Loucy (cell line): Measurements from ENCODE around the gene SLC6A9.

Source experiments
- H2AFZ ChIP-seq: fragments of 200-600 bp; sonication (generic); 2 replicates; pipeline ENCODE4 v1.6.0; 2016; ENCODE audit warnings: antibody characterized with exemption, mild to moderate bottlenecking, low read length, moderate library complexity
- H3F3A ChIP-seq: fragments of 200-600 bp; 2 replicates; pipeline ENCODE4 v1.6.0; 2016; ENCODE audit warnings: antibody characterized with exemption, low read depth, mild to moderate bottlenecking
- H3K27me3 ChIP-seq: fragments of 200-600 bp; sonication (generic); 2 replicates; pipeline ENCODE4 v1.6.1; 2014; ENCODE audit warnings: low read length, mild to moderate bottlenecking; ENCODE audit not compliant: insufficient read depth, poor library complexity, severe bottlenecking
- H3K36me3 ChIP-seq: fragments of 200-600 bp; sonication (generic); 2 replicates; pipeline ENCODE4 v1.6.1; 2016; ENCODE audit warnings: low read length; ENCODE audit not compliant: insufficient read depth
- H3K4me1 ChIP-seq: fragments of 200-600 bp; sonication (generic); 2 replicates; pipeline ENCODE4 v1.5.1; 2014; ENCODE audit warnings: low read length, mild to moderate bottlenecking; ENCODE audit not compliant: insufficient read depth, poor library complexity, severe bottlenecking
- H3K4me2 ChIP-seq: fragments of 200-600 bp; sonication (generic); 2 replicates; pipeline ENCODE4 v1.6.0; 2014; ENCODE audit warnings: antibody characterized with exemption, low read length, low read depth, mild to moderate bottlenecking; ENCODE audit not compliant: poor library complexity, severe bottlenecking
- H3K4me3 ChIP-seq: fragments of 200-600 bp; sonication (generic); 2 replicates; pipeline ENCODE4 v1.5.1; 2014; ENCODE audit warnings: low read length, mild to moderate bottlenecking, mixed read lengths; ENCODE audit not compliant: poor library complexity, severe bottlenecking
- H3K79me2 ChIP-seq: fragments of 200-600 bp; sonication (generic); 2 replicates; pipeline ENCODE4 v1.6.1; 2014; ENCODE audit warnings: low read length; ENCODE audit not compliant: insufficient read depth
- H3K9ac ChIP-seq: fragments of 200-600 bp; sonication (generic); 2 replicates; pipeline ENCODE4 v1.6.0; 2014; ENCODE audit warnings: mild to moderate bottlenecking, low read depth, low read length, moderate library complexity; ENCODE audit not compliant: poor library complexity, severe bottlenecking
- H3K9me2 ChIP-seq: fragments of 200-600 bp; sonication (generic); replicated peaks from 2 replicates; pipeline ENCODE4 v1.6.1; 2016; ENCODE audit warnings: low read depth, low read length, mixed read lengths
- H3K9me3 ChIP-seq: fragments of 200-600 bp; sonication (generic); 2 replicates; pipeline ENCODE4 v1.6.1; 2014; ENCODE audit warnings: mild to moderate bottlenecking, antibody characterized with exemption, low read length, low read depth; ENCODE audit not compliant: insufficient read depth
- H4K20me1 ChIP-seq: fragments of 200-600 bp; sonication (generic); 2 replicates; pipeline ENCODE4 v1.6.0; 2014; ENCODE audit warnings: antibody characterized with exemption, low read length, mild to moderate bottlenecking; ENCODE audit not compliant: insufficient read depth, poor library complexity, severe bottlenecking
- EZH2phosphoT487 ChIP-seq: fragments of 200-600 bp; IDR thresholded peaks from 2 replicates; pipeline ENCODE4 v1.6.1; 2018; ENCODE audit warnings: antibody characterized with exemption, mild to moderate bottlenecking, moderate library complexity, borderline replicate concordance
- TF ChIP-seq, protein P1 (sequence below): fragments of 200-600 bp; sonication (generic); conservative IDR thresholded peaks from 2 replicates; pipeline ENCODE4 v1.5.1; 2014; ENCODE audit warnings: mild to moderate bottlenecking, antibody characterized with exemption, low read length

Gene SLC6A9

GRCh38 chr1:44013949-44014348, 17.3 kb downstream of the SLC6A9 start:
- Histone ChIP-seq H3K4me1 (no peaks in the 10 kb centered on the region), H3K27me3 (no peaks in the 10 kb centered on the region), H3K9me3 (no peaks in the 10 kb centered on the region), H3K4me2 (no peak overlapping the region), H3K9ac (no peak overlapping the region), H3K79me2 (no peaks in the 10 kb centered on the region), H3K36me3 (no peaks in the 10 kb centered on the region), H3K9me2 (no peaks in the 10 kb centered on the region), H3K4me3 (no peak overlapping the region), H2AFZ (no peak overlapping the region), H3F3A (no peaks in the 10 kb centered on the region), H4K20me1 (no peaks in the 10 kb centered on the region)
- TF ChIP-seq EZH2phosphoT487 = no peak
- TF ChIP-seq, protein P1, sequence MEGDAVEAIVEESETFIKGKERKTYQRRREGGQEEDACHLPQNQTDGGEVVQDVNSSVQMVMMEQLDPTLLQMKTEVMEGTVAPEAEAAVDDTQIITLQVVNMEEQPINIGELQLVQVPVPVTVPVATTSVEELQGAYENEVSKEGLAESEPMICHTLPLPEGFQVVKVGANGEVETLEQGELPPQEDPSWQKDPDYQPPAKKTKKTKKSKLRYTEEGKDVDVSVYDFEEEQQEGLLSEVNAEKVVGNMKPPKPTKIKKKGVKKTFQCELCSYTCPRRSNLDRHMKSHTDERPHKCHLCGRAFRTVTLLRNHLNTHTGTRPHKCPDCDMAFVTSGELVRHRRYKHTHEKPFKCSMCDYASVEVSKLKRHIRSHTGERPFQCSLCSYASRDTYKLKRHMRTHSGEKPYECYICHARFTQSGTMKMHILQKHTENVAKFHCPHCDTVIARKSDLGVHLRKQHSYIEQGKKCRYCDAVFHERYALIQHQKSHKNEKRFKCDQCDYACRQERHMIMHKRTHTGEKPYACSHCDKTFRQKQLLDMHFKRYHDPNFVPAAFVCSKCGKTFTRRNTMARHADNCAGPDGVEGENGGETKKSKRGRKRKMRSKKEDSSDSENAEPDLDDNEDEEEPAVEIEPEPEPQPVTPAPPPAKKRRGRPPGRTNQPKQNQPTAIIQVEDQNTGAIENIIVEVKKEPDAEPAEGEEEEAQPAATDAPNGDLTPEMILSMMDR = no peak

GRCh38 chr1:44012941-44013609, 18.2 kb downstream of the SLC6A9 start:
- Histone ChIP-seq H3K9me3 (no peaks in the 10 kb centered on the region), H3K4me2 (no peak overlapping the region), H3K4me1 (no peaks in the 10 kb centered on the region), H3K9me2 (no peaks in the 10 kb centered on the region), H3K27me3 (no peaks in the 10 kb centered on the region), H3K79me2 (no peaks in the 10 kb centered on the region), H3K9ac (no peak overlapping the region), H4K20me1 (no peaks in the 10 kb centered on the region), H3F3A (no peaks in the 10 kb centered on the region), H2AFZ (no peak overlapping the region), H3K4me3 (no peak overlapping the region), H3K36me3 (no peaks in the 10 kb centered on the region)
- TF ChIP-seq, protein P1 = no peak
- no peak for TF ChIP-seq EZH2phosphoT487

- H4K20me1 ChIP-seq = no peaks in the 10 kb centered on the region
- H3K4me3 ChIP-seq = no peak overlapping the region
- no peaks in the 10 kb centered on the region for H3K4me1 ChIP-seq
- H3F3A ChIP-seq = no peaks in the 10 kb centered on the region
- H3K9me2 ChIP-seq = no peaks in the 10 kb centered on the region
- H3K9ac ChIP-seq = no peak overlapping the region
- H2AFZ ChIP-seq = no peak overlapping the region
- H3K36me3 ChIP-seq = no peaks in the 10 kb centered on the region
- no peak for TF ChIP-seq EZH2phosphoT487
- TF ChIP-seq, protein P1 = no peak
- no peaks in the 10 kb centered on the region for H3K27me3 ChIP-seq
- H3K4me2 ChIP-seq = no peak overlapping the region
- no peaks in the 10 kb centered on the region for H3K9me3 ChIP-seq
- no peaks in the 10 kb centered on the region for H3K79me2 ChIP-seq
Measured at GRCh38 chr1:44012404-44012803, 18.9 kb downstream of the SLC6A9 start.
